WERI-Rb-1 (cell line): ENCODE measurements around the gene YPEL2.
A peak's percentile ranks its signal among the peaks of the same experiment; 100 is the strongest.

Experiments
- DNase-seq: peaks from one replicate; pipeline ENCODE4 v3.0.0-alpha.2; 2020
- H3K27ac ChIP-seq: fragments of 250-450 bp; sonication (Bioruptor Pico); 2 replicates; pipeline ENCODE4 v1.5.1; 2020; ENCODE audit warnings: mild to moderate bottlenecking, moderate library complexity
- H3K27me3 ChIP-seq: fragments of 250-450 bp; sonication (Bioruptor Pico); 2 replicates; pipeline ENCODE4 v1.5.1; 2021; ENCODE audit warnings: mild to moderate bottlenecking, low read depth, moderate library complexity; ENCODE audit not compliant: insufficient read depth, severe bottlenecking
- H3K36me3 ChIP-seq: fragments of 250-450 bp; sonication (Bioruptor Pico); 2 replicates; pipeline ENCODE4 v1.5.1; 2020; ENCODE audit warnings: mild to moderate bottlenecking, moderate library complexity
- H3K4me3 ChIP-seq: 2 replicates; pipeline ENCODE4 v1.5.1; 2011; ENCODE audit warnings: low read depth, mild to moderate bottlenecking, control low read depth, low read length
- H3K9me3 ChIP-seq: fragments of 250-450 bp; sonication (Bioruptor Pico); 2 replicates; pipeline ENCODE4 v1.5.1; 2021; ENCODE audit warnings: mild to moderate bottlenecking, moderate library complexity; ENCODE audit not compliant: severe bottlenecking
- CTCF ChIP-seq: IDR thresholded peaks from 2 replicates; pipeline ENCODE4 v1.5.1; 2011; ENCODE audit warnings: low read depth, mild to moderate bottlenecking, control low read depth, inconsistent platforms, low read length

YPEL2 gene

GRCh38 chr17:59345476-59345875, 14.0 kb downstream of the YPEL2 start:
- H3K4me3 ChIP-seq = peak overlapping the region; percentile 1; the same call in 1 of the 2 replicates
- no peaks in the 10 kb centered on the region for H3K36me3 ChIP-seq
- H3K9me3 ChIP-seq = no peaks in the 10 kb centered on the region
- no peak overlapping the region for H3K27ac ChIP-seq
- H3K27me3 ChIP-seq = no peaks in the 10 kb centered on the region
- TF ChIP-seq CTCF = no peak
- DNase-seq = peak; percentile 95

- Histone ChIP-seq H3K27me3 (no peaks in the 10 kb centered on the region), H3K27ac (no peak overlapping the region), H3K4me3 (no peak overlapping the region), H3K9me3 (no peaks in the 10 kb centered on the region), H3K36me3 (no peaks in the 10 kb centered on the region)
- no peak for DNase-seq
- TF ChIP-seq CTCF = no peak
Observed at GRCh38 chr17:59346341-59346740, 14.9 kb downstream of the YPEL2 start.

GRCh38 chr17:59346876-59347407, 15.5 kb downstream of the YPEL2 start:
- DNase-seq = no peak
- H3K9me3 ChIP-seq = peaks cover 2% of the 10 kb centered on the region
- no peak overlapping the region for H3K4me3 ChIP-seq
- H3K27me3 ChIP-seq = no peaks in the 10 kb centered on the region
- H3K36me3 ChIP-seq = no peaks in the 10 kb centered on the region
- H3K27ac ChIP-seq = no peak overlapping the region
- TF ChIP-seq CTCF = no peak

- no peak overlapping the region for H3K4me3 ChIP-seq
- no peaks in the 10 kb centered on the region for H3K36me3 ChIP-seq
- H3K27me3 ChIP-seq = no peaks in the 10 kb centered on the region
- no peak overlapping the region for H3K27ac ChIP-seq
- peaks cover 2% of the 10 kb centered on the region for H3K9me3 ChIP-seq
- TF ChIP-seq CTCF = no peak
- no peak for DNase-seq
Observed at GRCh38 chr17:59347975-59348391, 16.5 kb downstream of the YPEL2 start.

GRCh38 chr17:59349178-59349577, 17.7 kb downstream of the YPEL2 start:
- DNase-seq = no peak
- Histone ChIP-seq H3K4me3 (no peak overlapping the region), H3K27ac (no peak overlapping the region), H3K36me3 (no peaks in the 10 kb centered on the region; the same call in 1 of the 2 replicates), H3K27me3 (no peaks in the 10 kb centered on the region), H3K9me3 (peaks cover 2% of the 10 kb centered on the region)
- no peak for TF ChIP-seq CTCF

GRCh38 chr17:59353106-59353854, 21.8 kb downstream of the YPEL2 start:
- no peaks in the 10 kb centered on the region; the same call in 1 of the 2 replicates for H3K36me3 ChIP-seq
- no peak overlapping the region for H3K4me3 ChIP-seq
- no peak overlapping the region for H3K27ac ChIP-seq
- peaks cover 6% of the 10 kb centered on the region for H3K9me3 ChIP-seq
- no peak for DNase-seq
- TF ChIP-seq CTCF = no peak
- H3K27me3 ChIP-seq = no peaks in the 10 kb centered on the region
